TTC549 (cell line): Measurements from ENCODE around the gene ADI1.
"Not testable (repeated sequence)": the region's sequence is repeated elsewhere in the genome, so short reads cannot be mapped to it uniquely, and the experiment has no call there.

ENCODE experiments used
- FAIRE-seq: peaks from 2 replicates; lab custom pipeline; 2012; peaks lifted over from hg19 to GRCh38; lab: Jason Lieb, UNC

The ADI1 gene

DNA sequence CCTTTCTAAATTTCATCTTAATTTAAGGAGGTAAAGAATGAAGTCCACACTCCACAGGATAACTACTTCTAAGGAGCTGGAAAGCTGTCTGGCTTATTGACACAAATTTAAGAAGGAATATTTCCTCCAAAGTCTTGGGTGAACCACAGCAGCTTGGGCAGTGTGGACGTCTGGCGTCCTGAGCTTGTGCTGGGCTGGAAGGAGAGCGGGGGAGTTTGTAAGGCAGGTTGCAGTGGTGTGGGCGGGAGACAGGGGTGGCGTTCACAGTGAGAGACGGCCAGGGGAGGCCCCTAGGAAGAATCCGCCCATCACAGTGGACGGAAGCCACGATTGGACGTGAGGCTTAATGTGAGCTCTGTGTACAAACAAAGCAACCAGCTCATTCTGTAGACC is 25.7 kb downstream of the ADI1 start:
- no peak for FAIRE-seq

DNA sequence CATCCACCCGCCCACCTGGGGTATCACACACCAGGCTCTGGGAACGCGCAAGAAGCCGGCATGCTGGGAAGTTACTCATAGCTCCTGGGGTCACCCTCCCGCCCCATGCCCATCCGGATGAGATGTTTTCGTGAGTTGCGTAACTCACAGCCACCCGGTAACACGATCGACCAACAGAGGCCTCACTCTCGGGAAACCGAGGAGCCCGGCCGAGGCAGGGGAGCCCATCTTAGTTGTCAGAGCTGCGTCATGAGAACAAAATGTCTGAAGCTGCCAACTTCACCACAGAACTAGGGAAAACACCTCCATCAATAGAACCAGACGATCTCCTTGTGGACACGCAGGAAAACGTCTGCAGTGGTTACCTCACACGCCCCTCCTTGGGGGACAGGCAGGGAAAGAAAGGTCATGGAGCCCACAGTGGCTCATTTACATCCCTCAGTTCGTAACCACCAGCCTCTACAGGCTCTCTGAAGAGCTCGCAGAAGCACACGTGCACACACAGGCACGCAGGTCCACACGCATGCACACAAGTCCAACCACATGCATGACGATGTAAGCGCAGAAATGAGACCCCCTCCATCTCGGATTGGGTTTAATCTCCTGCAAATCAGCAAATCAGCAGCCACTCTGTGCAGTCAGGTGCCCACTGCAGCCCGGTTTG is 26.2 kb downstream of the ADI1 start:
- no peak for FAIRE-seq

DNA sequence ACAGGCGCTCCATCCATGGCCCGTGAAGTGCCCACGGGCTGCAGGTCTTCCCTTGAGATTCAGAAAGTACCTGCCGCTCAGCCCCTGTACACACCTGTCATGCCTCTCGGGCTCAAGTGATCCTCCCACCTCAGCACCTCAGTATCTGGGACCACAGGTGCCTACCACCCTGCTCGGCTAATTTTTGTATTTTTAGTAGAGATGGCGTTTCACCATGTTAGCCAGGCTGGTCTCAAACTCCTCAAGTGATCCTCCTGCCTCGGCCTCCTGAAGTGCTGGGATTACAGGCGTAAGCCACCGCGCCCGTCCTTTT is 26.9 kb downstream of the ADI1 start:
- FAIRE-seq, result not testable (repeated sequence)

DNA sequence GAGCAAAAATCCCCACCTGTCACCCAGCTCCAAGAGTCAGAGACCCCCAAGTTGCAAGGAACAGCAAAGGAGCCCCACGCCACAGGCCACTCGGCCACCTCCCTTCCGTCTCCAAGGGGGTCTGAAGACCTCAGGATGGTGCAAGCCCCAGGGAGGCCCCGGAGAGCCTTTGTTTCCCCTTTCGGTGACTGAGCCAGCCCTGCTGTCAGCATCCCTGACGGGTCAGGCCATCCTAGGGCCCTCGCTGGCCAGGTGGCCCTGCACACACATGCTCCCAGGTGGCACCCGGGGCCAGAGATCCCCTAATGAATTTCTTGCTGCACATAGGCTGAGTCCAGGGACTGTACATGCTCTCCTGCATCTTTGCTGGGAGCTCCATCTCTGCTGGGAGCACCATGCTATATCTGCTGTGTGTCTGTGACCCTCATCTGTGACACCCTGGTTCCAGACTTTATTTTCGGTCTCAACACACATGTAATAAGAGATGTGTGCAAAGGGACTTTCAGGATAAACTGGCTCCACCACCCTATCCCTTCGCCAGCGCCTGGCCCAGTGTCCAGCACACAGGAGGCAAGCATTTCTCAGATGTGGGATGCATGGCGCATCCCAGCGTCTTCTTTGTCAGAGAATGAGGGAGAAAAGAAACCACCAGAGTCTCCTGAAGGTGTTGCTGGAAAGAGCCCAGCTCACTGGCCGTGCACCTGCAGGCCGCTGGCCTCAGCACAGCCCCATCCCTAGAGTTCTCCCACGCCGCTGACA is 27.4 kb downstream of the ADI1 start:
- no peak for FAIRE-seq

DNA sequence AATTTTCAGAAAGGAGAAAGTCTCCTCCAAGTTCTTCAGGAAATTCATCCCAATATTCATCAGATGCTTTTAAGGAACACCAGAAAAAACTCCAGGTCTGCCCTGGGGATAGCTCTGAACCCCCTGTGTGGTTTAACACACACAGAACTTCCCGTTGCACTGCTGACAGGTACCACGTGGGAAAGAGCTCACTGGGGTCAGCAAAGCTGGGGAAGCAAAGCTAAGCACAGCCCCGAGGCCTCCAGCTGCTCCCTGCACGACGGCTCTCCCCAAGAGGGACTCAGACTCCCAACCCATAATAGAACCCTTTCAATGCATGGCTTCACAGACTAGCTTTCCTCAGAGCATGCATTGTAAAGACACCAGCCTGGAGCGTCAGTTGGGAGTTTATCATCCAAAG is 28.0 kb downstream of the ADI1 start:
- FAIRE-seq, result no peak

DNA sequence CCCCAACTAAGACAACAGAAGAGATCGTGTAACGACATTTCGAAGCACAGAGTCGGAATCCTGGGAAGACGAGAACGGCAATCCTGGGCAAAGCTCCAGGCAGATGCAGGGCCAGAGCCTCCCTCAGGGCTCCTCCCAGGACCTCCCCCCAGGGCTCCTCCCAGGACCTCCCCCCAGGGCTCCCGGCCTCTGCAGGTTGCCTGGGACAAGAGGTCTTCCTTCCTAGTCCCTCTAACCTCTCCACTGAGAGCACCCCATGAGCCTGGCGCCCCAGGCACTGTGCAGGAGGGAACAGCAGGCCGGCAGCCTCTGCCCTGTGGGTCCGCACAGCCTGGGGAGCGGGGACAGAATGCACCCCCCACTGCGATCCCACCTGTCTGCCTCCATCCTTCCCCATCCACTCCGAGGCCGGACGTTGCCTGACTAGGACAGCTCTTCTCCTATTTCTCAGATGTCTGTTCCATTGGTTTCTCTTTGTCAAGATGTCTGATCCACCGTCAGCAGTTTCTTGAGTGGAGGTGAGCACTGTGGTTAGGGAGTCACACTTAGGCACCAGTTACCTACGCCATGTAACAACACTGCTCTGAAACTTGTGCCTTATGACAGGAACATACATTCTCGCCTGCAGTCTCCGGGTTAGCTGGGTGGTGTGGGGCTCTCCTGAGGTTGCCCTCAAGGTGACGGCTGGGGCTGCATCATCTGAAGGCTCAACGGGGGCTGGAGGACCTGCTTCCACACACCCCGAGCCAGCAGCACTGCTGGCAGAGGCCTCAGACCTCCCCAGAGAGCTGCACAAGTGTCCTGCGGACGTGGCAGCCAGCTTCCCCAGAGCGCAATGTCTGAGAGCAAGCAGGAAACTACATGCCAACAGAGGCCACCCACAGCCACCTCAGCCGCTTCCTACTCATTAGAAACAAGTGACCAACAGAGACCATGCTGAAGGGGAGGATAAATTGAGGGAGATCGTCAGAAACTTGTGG is 28.9 kb downstream of the ADI1 start:
- FAIRE-seq, result no peak

DNA sequence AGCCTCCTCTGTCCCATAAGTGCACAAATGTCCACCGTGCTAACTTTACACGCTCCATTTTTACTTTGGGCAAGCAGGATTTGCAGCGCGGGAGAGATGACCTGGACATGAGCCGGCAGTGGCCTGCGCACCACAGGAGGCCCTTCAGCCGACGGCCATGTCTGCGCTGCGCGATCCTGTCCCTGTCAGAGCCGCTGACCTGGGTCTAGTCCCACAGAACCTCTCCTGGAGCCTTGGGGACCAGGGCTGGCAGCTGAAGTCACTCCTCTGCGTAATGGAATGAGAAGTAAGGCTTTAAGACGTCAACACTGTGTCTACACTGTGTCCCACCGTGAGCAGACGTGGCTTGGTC is 29.6 kb downstream of the ADI1 start:
- no peak for FAIRE-seq

DNA sequence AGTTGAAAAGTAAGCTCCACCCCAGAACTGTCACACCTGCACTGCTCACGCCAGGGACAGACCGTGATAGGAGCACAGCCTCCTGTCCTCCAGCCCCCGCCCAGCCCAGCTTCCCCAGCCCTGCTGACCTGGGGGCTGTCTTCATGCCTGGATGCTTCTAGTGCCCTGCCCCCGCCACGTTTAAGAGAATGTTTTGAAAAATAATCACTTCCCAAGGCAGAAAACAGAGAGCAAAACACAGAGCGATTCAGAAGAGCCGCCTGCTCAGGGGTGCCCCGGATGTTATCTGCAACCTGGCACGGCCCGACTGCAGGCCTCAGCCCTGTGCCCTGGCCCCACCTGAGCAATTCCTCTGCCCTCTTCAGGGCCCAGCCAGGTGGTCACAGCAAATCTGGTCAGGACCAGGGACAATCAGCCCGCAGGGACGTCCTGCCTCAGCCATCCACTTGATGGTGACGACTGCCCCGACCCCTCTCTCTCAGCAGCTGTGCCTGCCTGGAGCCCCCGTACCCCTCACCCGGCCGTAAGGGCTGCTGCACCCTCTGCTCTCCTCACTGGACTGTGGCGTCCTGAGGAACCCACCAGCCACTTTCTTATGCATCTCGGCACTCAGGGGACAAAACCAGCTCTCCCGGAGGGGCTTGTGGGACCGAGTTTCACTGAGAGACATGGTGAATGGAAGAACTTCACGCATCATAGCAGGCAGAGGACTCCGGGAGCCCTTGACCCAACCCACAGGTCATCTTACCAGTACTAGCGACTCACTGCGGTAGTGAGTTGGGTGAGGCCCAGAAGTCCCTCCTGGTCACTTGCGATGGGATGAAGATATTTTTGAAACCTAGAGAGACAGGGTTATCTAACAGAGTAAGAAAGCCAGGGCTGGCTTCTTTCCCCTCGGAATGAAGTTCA is 30.2 kb downstream of the ADI1 start:
- no peak for FAIRE-seq

DNA sequence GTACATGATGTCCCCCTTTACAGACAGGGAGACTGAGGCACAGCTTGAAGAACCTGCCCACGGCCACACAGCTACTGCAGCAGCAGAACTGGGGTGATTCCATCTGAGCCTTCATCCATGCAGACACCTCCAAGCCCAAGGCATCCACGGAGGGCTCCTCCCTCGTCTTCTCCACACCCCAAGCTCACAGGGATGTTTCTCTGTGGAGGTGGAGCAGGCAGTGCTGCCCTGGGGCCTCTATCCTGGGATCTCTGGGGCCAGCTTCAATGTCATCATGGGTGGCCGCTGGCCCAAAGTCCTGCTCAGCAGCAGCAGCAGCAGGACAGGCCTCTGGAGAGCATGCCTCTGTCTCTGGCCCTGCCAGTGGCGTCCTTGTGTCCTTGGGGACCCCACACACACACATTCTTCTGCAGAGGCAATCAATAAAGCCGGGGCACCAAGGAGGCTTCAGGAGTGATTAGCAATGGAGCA is 31.2 kb downstream of the ADI1 start:
- FAIRE-seq, result no peak

DNA sequence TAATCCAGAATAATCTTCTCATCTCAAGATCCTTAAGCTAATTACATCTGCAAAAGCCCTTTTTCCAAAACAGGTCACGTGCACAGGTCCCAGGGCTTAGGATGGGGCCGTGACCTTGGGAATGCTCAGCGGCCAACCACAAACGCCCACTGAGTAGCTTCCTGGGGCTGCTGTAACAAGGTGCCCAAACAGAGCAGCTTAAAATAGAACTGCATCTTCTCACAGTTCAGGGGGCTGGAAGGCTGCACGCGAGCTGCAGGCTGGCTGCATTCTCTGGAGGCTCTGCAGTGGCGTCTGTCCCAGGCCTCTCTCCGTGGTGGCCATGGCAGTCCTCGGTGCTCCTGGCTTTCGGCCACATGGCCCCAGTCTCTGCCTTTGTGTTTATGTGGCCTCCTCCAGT is 31.9 kb downstream of the ADI1 start:
- no peak for FAIRE-seq

DNA sequence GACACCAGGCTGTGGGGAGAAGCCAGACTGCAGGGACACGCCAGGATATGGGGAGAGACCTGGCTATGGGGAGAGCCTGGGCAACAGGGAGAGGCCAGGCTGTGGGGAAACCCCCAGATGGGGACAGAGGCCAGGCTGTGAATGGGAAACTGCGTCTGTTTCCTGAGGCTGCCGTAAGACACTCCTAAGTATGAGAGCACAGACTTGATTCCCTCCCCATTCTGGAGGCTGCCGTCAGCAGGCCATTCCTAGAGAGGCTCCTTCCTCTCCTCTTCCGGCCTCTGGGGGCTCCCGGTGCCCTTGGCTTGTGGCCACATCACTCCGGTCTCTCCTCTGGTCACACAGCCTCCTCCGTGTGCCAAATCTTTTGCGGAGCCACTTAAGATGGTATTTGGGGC is 32.3 kb downstream of the ADI1 start:
- FAIRE-seq, result no peak

DNA sequence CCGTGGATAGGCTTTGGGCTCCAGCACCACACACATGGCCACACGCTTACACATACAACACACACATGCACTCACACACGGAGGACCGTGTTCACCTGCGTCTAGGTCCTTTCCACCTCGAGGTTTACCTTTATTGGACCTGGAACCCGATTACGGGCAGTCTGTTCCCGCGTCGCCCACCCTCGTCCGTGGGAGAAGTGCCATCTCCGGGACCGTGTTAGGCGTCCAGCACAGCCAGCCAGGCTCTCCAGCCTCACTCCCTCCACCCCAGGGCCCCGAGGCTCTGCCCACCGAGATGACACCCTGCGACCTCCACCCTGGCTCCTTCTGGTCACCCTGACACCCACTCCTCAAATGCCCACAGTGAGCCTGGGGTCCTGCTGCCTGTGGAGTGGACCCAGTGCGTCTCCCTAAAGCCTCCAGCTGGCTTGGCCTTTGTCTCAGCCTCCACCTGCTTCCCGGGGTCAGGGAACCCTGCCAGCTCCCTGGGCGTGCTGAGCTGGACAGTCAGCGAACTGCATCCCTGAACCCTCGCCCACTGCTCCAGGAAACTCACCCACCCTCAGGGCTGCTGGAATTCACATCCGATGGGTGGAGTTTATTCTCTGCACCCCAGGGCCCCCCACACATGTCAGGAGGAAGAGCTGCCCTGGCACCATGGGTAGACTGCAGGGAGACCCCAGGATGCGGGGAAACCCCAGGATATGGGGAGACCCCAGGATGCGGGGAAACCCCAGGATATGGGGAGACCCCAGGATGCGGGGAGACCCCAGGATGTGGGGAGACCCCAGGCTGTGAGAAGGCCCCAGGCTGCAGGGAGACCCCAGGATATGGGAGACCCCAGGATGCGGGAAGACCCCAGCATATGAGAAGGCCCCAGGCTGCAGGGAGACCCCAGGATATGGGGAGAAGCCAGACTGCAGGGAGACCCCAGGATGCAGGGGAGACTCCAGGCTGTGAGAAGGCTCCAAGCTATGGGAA is 33.0 kb downstream of the ADI1 start:
- no peak for FAIRE-seq

DNA sequence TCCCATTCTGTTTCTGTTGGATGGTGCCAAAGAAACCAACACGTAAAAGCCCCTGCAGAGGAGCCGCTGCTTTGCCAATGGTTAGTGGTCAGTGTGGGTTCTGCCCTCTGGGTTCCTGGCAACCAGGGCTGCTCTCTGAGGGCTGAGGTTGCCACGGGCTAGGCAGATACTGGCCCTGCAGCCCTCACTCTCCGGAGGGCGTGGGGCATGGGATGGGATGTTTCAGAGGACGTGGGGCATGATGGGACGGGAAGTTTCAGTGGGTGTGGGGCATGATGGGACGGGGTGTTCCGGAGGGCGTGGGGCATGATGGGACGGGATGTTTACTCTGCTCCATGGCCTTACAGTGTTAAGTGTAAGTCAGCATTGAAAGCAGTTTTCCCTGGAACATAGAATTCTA is 34.2 kb downstream of the ADI1 start:
- no peak for FAIRE-seq

DNA sequence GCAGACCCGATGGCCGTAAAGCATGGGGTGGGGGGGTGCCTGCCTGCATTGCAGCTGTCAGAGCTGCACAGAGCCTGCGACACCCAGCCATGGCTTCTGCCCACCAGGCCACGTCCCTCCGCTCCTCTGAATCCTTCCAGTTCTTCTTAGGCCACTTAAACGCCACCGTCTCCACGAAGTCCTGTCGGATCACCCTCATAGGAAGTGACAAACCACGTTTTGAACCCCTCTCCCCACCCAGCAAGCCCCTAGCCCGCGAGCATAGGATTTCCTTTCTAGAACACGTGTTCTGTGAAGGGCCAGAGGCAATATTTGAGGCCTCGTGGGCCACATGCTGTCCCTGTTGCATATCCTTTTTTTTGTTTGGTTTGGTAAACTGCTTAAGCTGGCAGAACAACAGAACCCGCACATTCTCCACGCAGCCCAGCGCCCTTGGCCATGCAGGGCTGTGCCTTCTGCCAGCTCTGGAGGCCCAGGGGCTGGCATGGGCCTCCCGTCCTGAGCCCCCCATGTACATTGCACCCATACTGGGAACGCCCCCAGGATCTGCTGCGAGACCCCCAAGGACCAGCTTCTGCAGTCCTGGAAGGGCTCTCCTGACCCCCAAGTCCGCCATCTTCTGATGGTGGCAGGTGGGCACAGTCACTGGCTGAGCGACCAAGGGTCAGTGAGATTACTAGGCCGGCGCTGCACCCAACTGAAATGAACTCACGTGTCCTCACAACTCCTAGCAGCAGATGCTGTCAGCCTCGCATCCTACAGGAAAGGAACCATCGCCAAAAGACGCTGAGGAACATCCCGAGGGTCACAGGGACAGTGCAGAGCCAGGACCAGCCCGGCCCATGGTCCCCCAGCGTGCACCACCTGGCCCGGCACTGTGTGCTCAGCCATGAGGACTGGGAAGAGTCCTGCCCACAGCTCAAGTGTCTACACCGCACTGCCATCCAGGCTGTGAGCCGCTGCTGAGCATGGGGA is 35.1 kb downstream of the ADI1 start:
- FAIRE-seq, result no peak

DNA sequence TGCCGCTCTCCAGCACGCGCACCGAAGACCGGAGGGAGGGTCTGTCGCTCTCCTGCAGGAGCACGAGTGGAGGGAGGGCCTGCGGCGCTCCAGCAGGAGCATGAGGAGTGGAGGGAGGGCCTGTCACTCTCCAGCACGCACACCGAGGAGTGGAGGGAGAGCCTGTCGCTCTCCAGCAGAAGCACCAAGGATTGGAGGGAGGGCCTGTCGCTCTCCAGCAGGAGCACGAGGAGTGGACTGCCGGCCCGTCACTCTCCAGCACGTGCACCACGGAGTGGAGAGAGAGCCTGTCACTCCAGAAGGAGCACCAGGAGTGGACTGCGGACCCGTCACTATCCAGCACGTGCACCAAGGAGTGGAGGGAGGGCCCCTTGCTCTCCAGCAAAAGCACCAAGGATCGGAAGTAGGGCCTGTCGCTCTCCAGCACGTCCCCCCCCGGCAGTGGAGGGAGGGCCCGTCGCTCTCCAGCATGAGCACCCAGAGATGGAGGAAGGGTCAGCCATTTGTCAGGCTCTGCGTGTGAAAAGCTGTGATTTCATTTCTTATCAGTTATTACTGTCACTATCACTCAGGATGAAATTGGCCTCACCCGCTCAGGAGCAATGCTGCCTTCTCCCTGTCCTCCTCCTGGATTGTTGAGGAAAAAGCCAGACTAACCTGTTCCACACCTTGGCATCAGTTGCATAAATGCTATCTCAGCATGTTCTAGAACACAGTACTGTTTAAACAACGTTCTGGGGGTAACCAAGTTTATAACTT is 35.9 kb downstream of the ADI1 start:
- FAIRE-seq, result no peak

DNA sequence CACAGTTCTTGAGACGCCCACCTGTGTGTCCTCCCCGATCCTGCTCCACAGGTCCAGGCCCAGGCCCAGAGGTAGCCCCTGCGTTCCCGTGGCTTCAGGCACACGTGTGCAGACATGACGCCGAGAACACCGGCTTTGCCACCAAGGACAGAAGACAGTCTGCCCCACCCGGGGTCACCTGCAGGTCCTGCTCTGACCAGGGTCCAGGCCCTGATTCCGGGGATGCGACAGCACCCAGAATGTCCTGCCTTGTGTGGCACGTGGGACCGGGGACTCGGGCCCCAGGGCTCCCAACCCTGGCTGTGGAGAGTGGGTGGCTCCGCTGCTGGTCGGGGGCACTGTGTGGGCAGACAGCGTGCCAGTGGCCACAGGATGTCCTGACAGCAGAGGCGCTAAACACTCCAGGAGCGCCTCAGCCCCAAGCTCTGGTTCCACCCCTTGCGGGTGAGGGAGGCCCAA is 36.9 kb downstream of the ADI1 start:
- FAIRE-seq, result no peak

DNA sequence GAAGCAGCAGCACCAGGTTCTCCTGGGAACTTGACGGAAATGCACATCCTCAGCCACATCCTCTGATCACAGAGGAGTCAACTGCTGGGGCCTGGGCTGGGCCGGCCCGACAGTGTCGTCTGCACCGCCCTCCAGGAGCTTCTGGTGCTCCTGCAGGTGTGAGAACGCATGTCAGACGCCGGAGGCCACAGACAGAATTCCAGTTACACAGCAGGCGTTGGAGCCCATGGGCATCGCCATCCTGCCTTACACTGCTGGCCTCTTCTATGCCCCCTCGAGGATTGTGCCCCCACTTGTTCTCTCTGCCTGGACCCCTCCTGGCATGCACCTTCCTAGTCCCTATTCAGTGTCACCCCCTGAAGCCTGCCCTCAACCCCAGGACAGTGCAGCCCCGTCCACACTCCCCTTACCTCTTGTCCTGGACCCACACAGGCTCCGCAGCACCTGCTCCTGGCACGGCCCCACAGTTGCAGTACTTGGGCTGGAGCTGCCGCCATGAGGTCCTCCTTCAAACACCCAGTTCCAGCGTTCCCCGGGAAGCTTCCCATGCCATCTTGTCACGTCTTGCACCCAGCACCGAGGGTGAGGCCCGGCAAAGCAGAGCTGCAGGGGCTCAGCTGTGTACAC is 37.5 kb downstream of the ADI1 start:
- FAIRE-seq, result no peak

DNA sequence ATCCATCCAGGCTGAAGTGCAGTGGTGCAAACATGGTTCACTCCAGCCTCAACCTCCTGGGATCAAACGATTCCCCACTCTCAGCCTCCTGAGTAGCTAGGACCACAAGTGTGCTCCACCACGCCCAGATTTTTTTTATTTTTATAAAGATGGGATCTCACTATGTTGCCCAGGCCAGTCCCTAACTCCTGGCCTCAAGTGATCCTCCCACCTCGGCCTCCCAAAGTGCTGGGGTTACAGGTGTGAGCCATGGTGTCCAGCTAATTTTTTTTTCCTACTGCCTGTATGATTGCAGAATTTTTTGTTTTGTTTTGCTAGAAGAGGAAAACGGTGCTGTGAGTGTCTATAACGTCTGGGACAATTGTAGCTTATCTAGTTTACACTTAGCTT is 38.3 kb downstream of the ADI1 start:
- no peak for FAIRE-seq
